ENCODE measurements around the gene ADRM1. TPM values are rescaled to one million over a fixed set of nuclear protein-coding genes. Genes with fewer than 3 reads are reported as not detected.

Gene ADRM1
- total and polyA plus RNA-seq, 2 experiments from 2014 or later: 206 to 243 TPM

GRCh38 chr20:62307226-62308101 is 4.7 kb downstream of the ADRM1 start:
- H3K4me3 Mint-ChIP-seq: no peak overlapping the region
- DNase-seq (ENCODE audit: low spot score) (no peak), ATAC-seq (no peak)
- H3K79me2 ChIP-seq (replicated peaks; ENCODE audit: insufficient read depth): peaks cover 32% of the 10 kb centered on the region
- H3K27ac ChIP-seq (ENCODE audit: low read depth): 0 out of 2 replicates have a peak overlapping the region, but pooled peaks have one; percentile 84
- H3F3A ChIP-seq (replicated peaks; ENCODE audit: low read depth): peaks cover 61% of the 10 kb centered on the region
- no peaks in the 10 kb centered on the region for H3K27me3 ChIP-seq (ENCODE audit: insufficient read depth)
- peaks cover 16% of the 10 kb centered on the region for H4K20me1 ChIP-seq (replicated peaks; ENCODE audit: insufficient read depth)
- no peaks in the 10 kb centered on the region for H3K9me2 ChIP-seq (ENCODE audit: insufficient read depth)
- H3K27ac Mint-ChIP-seq: no peak overlapping the region
- H3K4me1 ChIP-seq (ENCODE audit: insufficient read depth): peaks cover 14% of the 10 kb centered on the region; the same call in 1 of the 2 replicates
- H3K9me3 Mint-ChIP-seq: peaks cover 6% of the 10 kb centered on the region; the same call in 2 of the 3 replicates
- H3K4me3 ChIP-seq: no peak overlapping the region
- no peak for TF ChIP-seq STAT1 (IDR thresholded peaks at IDR 0.05; ENCODE audit: unreplicated experiment)
- no peak for TF ChIP-seq ZNF462 (CRISPR knock-in tag; IDR thresholded peaks at IDR 0.05)
- TF ChIP-seq EZH2 (IDR thresholded peaks at IDR 0.05; ENCODE audit: low read depth, unreplicated experiment): no peak
- TF ChIP-seq, protein P1, sequence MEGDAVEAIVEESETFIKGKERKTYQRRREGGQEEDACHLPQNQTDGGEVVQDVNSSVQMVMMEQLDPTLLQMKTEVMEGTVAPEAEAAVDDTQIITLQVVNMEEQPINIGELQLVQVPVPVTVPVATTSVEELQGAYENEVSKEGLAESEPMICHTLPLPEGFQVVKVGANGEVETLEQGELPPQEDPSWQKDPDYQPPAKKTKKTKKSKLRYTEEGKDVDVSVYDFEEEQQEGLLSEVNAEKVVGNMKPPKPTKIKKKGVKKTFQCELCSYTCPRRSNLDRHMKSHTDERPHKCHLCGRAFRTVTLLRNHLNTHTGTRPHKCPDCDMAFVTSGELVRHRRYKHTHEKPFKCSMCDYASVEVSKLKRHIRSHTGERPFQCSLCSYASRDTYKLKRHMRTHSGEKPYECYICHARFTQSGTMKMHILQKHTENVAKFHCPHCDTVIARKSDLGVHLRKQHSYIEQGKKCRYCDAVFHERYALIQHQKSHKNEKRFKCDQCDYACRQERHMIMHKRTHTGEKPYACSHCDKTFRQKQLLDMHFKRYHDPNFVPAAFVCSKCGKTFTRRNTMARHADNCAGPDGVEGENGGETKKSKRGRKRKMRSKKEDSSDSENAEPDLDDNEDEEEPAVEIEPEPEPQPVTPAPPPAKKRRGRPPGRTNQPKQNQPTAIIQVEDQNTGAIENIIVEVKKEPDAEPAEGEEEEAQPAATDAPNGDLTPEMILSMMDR (conservative IDR thresholded peaks at IDR 0.05; ENCODE audit: low read depth in 2 of 2): no peak
- no peak for TF ChIP-seq ZNF114 (CRISPR knock-in tag; IDR thresholded peaks at IDR 0.05)
- no peak for TF ChIP-seq JUNB (IDR thresholded peaks at IDR 0.05; ENCODE audit: unreplicated experiment)
- TF ChIP-seq, protein P2, sequence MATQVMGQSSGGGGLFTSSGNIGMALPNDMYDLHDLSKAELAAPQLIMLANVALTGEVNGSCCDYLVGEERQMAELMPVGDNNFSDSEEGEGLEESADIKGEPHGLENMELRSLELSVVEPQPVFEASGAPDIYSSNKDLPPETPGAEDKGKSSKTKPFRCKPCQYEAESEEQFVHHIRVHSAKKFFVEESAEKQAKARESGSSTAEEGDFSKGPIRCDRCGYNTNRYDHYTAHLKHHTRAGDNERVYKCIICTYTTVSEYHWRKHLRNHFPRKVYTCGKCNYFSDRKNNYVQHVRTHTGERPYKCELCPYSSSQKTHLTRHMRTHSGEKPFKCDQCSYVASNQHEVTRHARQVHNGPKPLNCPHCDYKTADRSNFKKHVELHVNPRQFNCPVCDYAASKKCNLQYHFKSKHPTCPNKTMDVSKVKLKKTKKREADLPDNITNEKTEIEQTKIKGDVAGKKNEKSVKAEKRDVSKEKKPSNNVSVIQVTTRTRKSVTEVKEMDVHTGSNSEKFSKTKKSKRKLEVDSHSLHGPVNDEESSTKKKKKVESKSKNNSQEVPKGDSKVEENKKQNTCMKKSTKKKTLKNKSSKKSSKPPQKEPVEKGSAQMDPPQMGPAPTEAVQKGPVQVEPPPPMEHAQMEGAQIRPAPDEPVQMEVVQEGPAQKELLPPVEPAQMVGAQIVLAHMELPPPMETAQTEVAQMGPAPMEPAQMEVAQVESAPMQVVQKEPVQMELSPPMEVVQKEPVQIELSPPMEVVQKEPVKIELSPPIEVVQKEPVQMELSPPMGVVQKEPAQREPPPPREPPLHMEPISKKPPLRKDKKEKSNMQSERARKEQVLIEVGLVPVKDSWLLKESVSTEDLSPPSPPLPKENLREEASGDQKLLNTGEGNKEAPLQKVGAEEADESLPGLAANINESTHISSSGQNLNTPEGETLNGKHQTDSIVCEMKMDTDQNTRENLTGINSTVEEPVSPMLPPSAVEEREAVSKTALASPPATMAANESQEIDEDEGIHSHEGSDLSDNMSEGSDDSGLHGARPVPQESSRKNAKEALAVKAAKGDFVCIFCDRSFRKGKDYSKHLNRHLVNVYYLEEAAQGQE (IDR thresholded peaks at IDR 0.05; ENCODE audit: unreplicated experiment): no peak
- no peak for TF ChIP-seq NANOG (IDR thresholded peaks at IDR 0.05; ENCODE audit: borderline replicate concordance)
- no peak; the same call in 1 of the 2 replicates for TF ChIP-seq POLR2AphosphoS5 (IDR thresholded peaks at IDR 0.05; ENCODE audit: low read depth)
- no peak for TF ChIP-seq CREB1 (CRISPR knock-in tag; IDR thresholded peaks at IDR 0.05; ENCODE audit: low read depth)
- TF ChIP-seq EZH2phosphoT487 (IDR thresholded peaks at IDR 0.05; ENCODE audit: unreplicated experiment): no peak
- TF ChIP-seq, protein P3, sequence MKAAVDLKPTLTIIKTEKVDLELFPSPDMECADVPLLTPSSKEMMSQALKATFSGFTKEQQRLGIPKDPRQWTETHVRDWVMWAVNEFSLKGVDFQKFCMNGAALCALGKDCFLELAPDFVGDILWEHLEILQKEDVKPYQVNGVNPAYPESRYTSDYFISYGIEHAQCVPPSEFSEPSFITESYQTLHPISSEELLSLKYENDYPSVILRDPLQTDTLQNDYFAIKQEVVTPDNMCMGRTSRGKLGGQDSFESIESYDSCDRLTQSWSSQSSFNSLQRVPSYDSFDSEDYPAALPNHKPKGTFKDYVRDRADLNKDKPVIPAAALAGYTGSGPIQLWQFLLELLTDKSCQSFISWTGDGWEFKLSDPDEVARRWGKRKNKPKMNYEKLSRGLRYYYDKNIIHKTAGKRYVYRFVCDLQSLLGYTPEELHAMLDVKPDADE (IDR thresholded peaks at IDR 0.05): no peak
- no peak for TF ChIP-seq ZNF331 (CRISPR knock-in tag; IDR thresholded peaks at IDR 0.05; ENCODE audit: low read depth)
- no peak overlapping the region for H3K4me2 ChIP-seq
- peaks cover 21% of the 10 kb centered on the region; the same call in 1 of the 2 replicates for H3K36me3 ChIP-seq (ENCODE audit: insufficient read depth)
- peaks cover 15% of the 10 kb centered on the region for H3K27me3 Mint-ChIP-seq (ENCODE audit: insufficient read depth, low read depth, poor library complexity)
- H3K4me1 Mint-ChIP-seq: peaks cover 11% of the 10 kb centered on the region
- no peak overlapping the region for H2AFZ ChIP-seq
- H3K36me3 Mint-ChIP-seq (ENCODE audit: low read depth): peaks cover 57% of the 10 kb centered on the region

All from GM23338 (cell line).